ENCODE results near the gene PTPN5. TPM values are rescaled to one million over a fixed set of nuclear protein-coding genes. Genes with fewer than 3 reads are reported as not detected.

PTPN5 gene
- total RNA-seq, 5 donors from 2014 or later (not counting 1 experiment from before 2014, with no cell fraction given) = 0.22 TPM; not detected in 4

DNA sequence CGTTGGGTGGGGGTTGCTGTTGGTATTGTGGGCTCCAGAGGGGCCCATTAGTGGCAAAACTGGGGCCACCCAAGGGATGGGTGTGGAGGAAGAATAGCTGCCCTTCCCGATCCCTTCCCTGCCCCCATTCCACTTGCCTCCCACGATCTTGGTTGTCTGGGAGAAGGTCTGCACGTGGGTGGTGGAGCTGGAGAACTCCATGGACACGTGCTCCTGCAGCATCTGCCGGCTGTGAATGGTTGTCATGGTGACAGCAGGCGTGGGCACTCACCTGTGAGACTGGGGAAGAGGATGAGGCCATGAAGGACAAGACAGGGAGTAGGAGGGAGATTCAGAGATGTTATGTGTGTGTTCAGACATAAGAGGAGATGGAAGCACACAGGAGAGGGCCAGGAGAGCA lies 67.6 kb downstream of the PTPN5 start:
- H3K27me3 Mint-ChIP-seq = peaks cover 0 to 2% of the 10 kb centered on the region in 2 donors
- no peak overlapping the region for H3K4me3 Mint-ChIP-seq
- Histone ChIP-seq H3K9me3 (no peaks in the 10 kb centered on the region), H3K36me3 (ENCODE audit: control insufficient read depth in 2 of 2, extremely low read depth in 1 of 2, insufficient read depth in 1 of 2, low read length in 1 of 2) (no peaks in the 10 kb centered on the region), H3K4me1 (ENCODE audit: control insufficient read depth in 1 of 2, extremely low read depth in 1 of 2, insufficient read depth in 2 of 2, low read length in 2 of 2) (peaks cover 0 to 28% of the 10 kb centered on the region in 2 experiments), H3K27ac (ENCODE audit: low read length) (no peak overlapping the region), H3K27me3 (replicated peaks in 1 of 2; ENCODE audit: control insufficient read depth in 2 of 2, extremely low read depth in 1 of 2, insufficient read depth in 2 of 2, low read length in 1 of 2) (peaks cover 0 to 12% of the 10 kb centered on the region in 2 experiments), H3K4me3 (ENCODE audit: control insufficient read depth in 1 of 2, extremely low read depth in 1 of 2, low read length in 1 of 2) (no peak overlapping the region)
- H3K27ac Mint-ChIP-seq = no peak overlapping the region
- peaks cover 12 to 17% (median 14%) of the 10 kb centered on the region in 3 donors for H3K4me1 Mint-ChIP-seq
- ChIA-PET CTCF (no interaction called here), POLR2A (interaction anchor here in 1 of 2 donors (1.0 kb wide), 1 partner anchor 144 kb away, joined by 3 read pairs; no protein-coding TSS in a partner anchor)
- WGBS (ENCODE audit: insufficient coverage) = 76% methylated on average over 4 of the region's 7 CpGs
- no peak for DNase-seq
- H3K36me3 Mint-ChIP-seq = no peaks in the 10 kb centered on the region
- H3K9me3 Mint-ChIP-seq = no peaks in the 10 kb centered on the region
- ATAC-seq (replicated peaks in 1 of 4) = no peak

DNA sequence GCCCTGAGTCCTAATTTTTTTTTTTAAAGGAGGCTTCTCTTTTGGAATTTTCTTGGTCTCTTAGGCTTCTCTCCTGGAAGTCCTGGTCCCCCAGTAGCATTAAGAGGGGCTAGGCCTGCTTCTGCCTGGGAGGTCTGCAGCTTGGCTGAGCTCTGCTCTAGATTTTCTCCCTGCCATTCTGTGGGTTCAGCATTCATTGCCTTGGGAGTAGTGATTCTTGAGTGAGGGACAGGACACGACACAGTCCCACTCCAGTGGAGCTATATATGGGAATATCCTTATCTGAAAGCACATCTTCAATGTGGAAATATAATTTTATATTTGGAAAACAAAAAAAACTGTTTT lies 69.3 kb downstream of the PTPN5 start:
- Mint-ChIP-seq H3K4me1 (peaks cover 5 to 9% (median 6%) of the 10 kb centered on the region in 3 donors), H3K4me3 (peak overlapping the region; percentile 80 to 92 (median 89)), H3K27ac (no peak overlapping the region), H3K36me3 (no peaks in the 10 kb centered on the region), H3K27me3 (peaks cover 0 to 4% of the 10 kb centered on the region in 2 donors), H3K9me3 (no peaks in the 10 kb centered on the region)
- Histone ChIP-seq H3K36me3 (ENCODE audit: control insufficient read depth in 2 of 2, extremely low read depth in 1 of 2, insufficient read depth in 1 of 2, low read length in 1 of 2) (no peaks in the 10 kb centered on the region), H3K4me3 (ENCODE audit: control insufficient read depth in 1 of 2, extremely low read depth in 1 of 2, low read length in 1 of 2) (peak overlapping the region; percentile 77 to 89), H3K27ac (ENCODE audit: low read length) (no peak overlapping the region), H3K27me3 (replicated peaks in 1 of 2; ENCODE audit: control insufficient read depth in 2 of 2, extremely low read depth in 1 of 2, insufficient read depth in 2 of 2, low read length in 1 of 2) (peaks cover 0 to 4% of the 10 kb centered on the region in 2 experiments), H3K9me3 (no peaks in the 10 kb centered on the region), H3K4me1 (ENCODE audit: control insufficient read depth in 1 of 2, extremely low read depth in 1 of 2, insufficient read depth in 2 of 2, low read length in 2 of 2) (peaks cover 0 to 20% of the 10 kb centered on the region in 2 experiments)
- WGBS (ENCODE audit: insufficient coverage) = no CpG with 5 or more reads among the region's 1 CpG
- ChIA-PET POLR2A (interaction anchor here in 1 of 2 donors (1.0 kb wide), 2 partner anchors 196 to 414 kb away, joined by 3 read pairs; no protein-coding TSS in a partner anchor), CTCF (interaction anchor here (0.5 to 2.4 kb wide), 27 partner anchors 8 to 479 kb away, joined by 3 to 10 read pairs (median 4); partner anchors contain the start of gene SPTY2D1 (in 2 of the 2))
- DNase-seq (no peak), ATAC-seq (replicated peaks in 1 of 4) (no peak)

DNA sequence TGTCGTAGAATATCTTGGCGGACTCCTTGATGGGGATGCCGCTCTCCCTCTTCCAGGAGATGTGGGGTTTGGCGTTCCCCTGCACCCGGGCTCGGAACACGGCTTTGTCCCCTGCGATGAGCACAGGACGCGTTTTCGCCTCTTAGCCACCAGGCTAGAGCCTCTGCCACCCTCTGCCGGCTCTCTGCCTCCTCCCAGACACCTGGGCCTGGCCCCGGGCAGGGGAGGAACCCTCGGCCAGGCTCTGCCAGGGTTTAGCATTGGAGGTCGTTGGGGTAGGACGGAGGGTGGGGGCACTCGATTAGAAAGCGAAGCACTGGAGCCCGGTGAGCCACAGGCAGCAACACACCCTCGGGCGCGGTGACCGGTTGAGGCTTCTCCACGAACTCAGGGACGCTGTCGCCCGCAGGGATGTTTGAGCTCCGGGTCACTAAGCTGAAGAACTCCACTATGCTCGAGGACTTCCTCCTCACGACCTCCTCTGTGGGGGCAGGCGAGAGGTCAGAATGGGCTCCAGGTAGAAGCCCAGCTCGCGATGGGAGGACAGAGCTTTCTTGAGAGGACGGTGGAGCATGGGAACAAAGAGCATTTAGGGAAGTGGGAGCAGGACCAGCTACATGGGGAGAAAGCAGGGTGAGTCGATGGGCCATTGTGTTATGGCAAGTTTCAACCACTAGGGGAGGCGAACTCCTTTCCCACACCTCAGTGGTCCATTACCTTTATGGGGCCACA lies 69.9 kb downstream of the PTPN5 start:
- no peaks in the 10 kb centered on the region for H3K36me3 ChIP-seq (ENCODE audit: control insufficient read depth in 2 of 2, extremely low read depth in 1 of 2, insufficient read depth in 1 of 2, low read length in 1 of 2)
- peaks cover 0 to 3% of the 10 kb centered on the region in 2 experiments for H3K27me3 ChIP-seq (replicated peaks in 1 of 2; ENCODE audit: control insufficient read depth in 2 of 2, extremely low read depth in 1 of 2, insufficient read depth in 2 of 2, low read length in 1 of 2)
- no peaks in the 10 kb centered on the region for H3K9me3 ChIP-seq
- Mint-ChIP-seq H3K27ac (peak overlapping the region; percentile 31 to 68), H3K4me1 (peaks cover 5 to 9% (median 6%) of the 10 kb centered on the region in 3 donors), H3K4me3 (peak overlapping the region; percentile 80 to 92 (median 89)), H3K36me3 (no peaks in the 10 kb centered on the region), H3K9me3 (no peaks in the 10 kb centered on the region), H3K27me3 (peaks cover 0 to 4% of the 10 kb centered on the region in 2 donors)
- CTCF ChIA-PET = interaction anchor here (0.7 to 2.4 kb wide), 29 partner anchors 8 to 478 kb away, joined by 3 to 10 read pairs (median 3); partner anchors contain the start of genes SPTY2D1 (in 2 of the 2) and HPS5 (in 1 of the 2)
- peak in 22 of 35 experiments; percentile 7 to 75 (median 32) for DNase-seq
- H3K4me3 ChIP-seq (ENCODE audit: control insufficient read depth in 1 of 2, extremely low read depth in 1 of 2, low read length in 1 of 2) = peak overlapping the region; percentile 77 to 89
- H3K4me1 ChIP-seq (ENCODE audit: control insufficient read depth in 1 of 2, extremely low read depth in 1 of 2, insufficient read depth in 2 of 2, low read length in 2 of 2) = peaks cover 0 to 20% of the 10 kb centered on the region in 2 experiments
- POLR2A ChIA-PET = interaction anchor here (0.5 to 1.0 kb wide), 3 partner anchors 128 to 414 kb away, joined by 3 to 13 read pairs (median 3); no protein-coding TSS in a partner anchor
- WGBS (ENCODE audit: insufficient coverage) = under 1% methylated on average over 22 of the region's 36 CpGs
- H3K27ac ChIP-seq (ENCODE audit: low read length) = peak overlapping the region; percentile 0
- ATAC-seq (replicated peaks in 1 of 4) = peak; percentile 60 to 66 (median 64)

DNA sequence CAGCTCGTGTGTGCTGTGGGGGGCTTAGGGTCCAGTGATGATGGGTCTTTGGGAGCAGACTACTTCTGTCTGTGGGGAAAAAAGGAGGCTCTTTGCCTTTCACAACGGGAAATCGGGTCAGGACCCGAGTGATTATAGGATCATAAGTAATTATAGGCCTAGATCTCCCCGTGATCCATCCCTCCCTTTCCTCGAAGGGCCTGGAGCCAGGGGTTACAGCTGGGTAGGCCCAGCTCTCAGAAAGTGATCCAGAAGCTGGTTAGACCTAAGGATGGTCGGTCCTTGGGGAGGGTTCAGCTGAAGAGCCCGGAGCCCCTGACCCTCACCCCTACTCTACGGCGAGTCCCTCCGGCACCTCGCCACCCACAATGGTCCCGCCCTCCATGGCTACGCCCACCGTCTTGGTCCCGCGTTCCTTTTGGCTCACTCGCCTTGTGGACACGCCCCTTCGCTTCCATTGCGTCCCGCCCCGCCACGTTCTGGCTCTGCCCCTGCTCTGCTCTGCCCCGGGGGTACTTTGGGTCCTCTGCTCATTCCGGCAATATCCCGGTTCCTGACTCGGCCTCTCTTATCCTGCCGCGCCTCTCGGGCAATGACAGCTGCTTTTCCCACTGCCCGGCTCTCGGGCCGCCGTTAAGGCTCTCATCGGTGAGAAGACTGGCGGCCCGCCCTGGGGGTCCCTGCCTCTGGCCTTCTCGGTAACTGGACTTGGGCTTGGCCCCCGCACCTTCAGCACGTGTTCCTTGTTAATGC lies 70.6 kb downstream of the PTPN5 start:
- ATAC-seq (replicated peaks in 1 of 4) (peak; percentile 92 to 97 (median 94)), DNase-seq (peak; percentile 62 to 89 (median 80))
- 3% methylated on average over 35 of the region's 41 CpGs for WGBS (ENCODE audit: insufficient coverage)
- CTCF ChIA-PET = interaction anchor here (0.7 to 2.4 kb wide), 15 partner anchors 10 to 399 kb away, joined by 3 to 9 read pairs (median 3); partner anchors contain the start of genes HPS5 (in 1 of the 2), SPTY2D1 (in 1 of the 2) and TMEM86A (in 1 of the 2)
- H3K36me3 Mint-ChIP-seq = no peaks in the 10 kb centered on the region
- H3K4me1 Mint-ChIP-seq = peaks cover 5 to 9% (median 6%) of the 10 kb centered on the region in 3 donors
- H3K27me3 Mint-ChIP-seq = peaks cover 0 to 4% of the 10 kb centered on the region in 2 donors
- Histone ChIP-seq H3K36me3 (ENCODE audit: control insufficient read depth in 2 of 2, extremely low read depth in 1 of 2, insufficient read depth in 1 of 2, low read length in 1 of 2) (no peaks in the 10 kb centered on the region), H3K4me3 (ENCODE audit: control insufficient read depth in 1 of 2, extremely low read depth in 1 of 2, low read length in 1 of 2) (peak overlapping the region; percentile 77 to 89), H3K27ac (ENCODE audit: low read length) (no peak overlapping the region), H3K27me3 (replicated peaks in 1 of 2; ENCODE audit: control insufficient read depth in 2 of 2, extremely low read depth in 1 of 2, insufficient read depth in 2 of 2, low read length in 1 of 2) (peaks cover 0 to 4% of the 10 kb centered on the region in 2 experiments), H3K4me1 (ENCODE audit: control insufficient read depth in 1 of 2, extremely low read depth in 1 of 2, insufficient read depth in 2 of 2, low read length in 2 of 2) (peaks cover 0 to 20% of the 10 kb centered on the region in 2 experiments), H3K9me3 (no peaks in the 10 kb centered on the region)
- peak overlapping the region; percentile 80 to 92 (median 89) for H3K4me3 Mint-ChIP-seq
- H3K27ac Mint-ChIP-seq = peak overlapping the region in 1 of 2 donors; percentile 31
- POLR2A ChIA-PET = interaction anchor here in 1 of 2 donors (1.0 kb wide), 1 partner anchor 413 kb away, joined by 3 read pairs; no protein-coding TSS in a partner anchor
- no peaks in the 10 kb centered on the region for H3K9me3 Mint-ChIP-seq

DNA sequence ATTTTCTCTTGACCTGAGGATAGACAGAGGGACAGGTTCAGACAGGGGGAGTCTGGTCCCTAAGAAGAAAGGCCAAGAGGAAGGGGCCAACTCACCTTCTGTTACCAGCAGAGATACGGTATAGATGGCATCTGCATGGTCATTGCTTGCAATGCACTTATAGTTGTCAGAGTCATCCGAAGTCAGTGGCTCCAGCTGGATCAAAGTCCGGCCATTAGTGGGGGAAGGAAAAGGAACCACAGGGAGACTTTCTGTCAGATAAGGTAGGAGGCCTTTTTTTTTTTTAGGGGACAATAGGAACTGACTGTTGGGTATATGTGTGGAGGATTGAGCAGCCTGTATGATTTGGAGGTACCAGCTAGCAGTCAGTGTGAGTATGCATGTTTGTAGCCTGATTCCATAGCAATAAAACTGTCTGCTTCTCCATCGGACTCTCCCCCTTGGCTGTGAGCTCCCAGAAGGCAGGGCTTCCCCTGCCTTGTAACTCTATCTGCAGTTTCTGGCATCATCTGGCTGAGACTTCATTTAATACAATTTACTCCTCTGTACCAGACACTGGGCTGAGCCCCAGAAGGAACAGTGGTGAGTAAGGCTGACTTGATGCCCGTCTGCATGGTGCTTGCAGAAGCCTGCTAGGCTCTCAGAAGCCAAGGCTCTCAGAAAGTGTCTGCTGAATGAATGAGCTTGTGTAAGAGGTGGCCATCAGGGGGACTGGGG lies 71.3 kb downstream of the PTPN5 start:
- peaks cover 0 to 4% of the 10 kb centered on the region in 2 donors for H3K27me3 Mint-ChIP-seq
- peak overlapping the region; percentile 80 to 92 (median 89) for H3K4me3 Mint-ChIP-seq
- ATAC-seq (replicated peaks in 1 of 4) = no peak
- H3K4me1 Mint-ChIP-seq = peaks cover 5 to 9% (median 6%) of the 10 kb centered on the region in 3 donors
- DNase-seq = no peak
- Histone ChIP-seq H3K36me3 (ENCODE audit: control insufficient read depth in 2 of 2, extremely low read depth in 1 of 2, insufficient read depth in 1 of 2, low read length in 1 of 2) (no peaks in the 10 kb centered on the region), H3K27ac (ENCODE audit: low read length) (no peak overlapping the region), H3K27me3 (replicated peaks in 1 of 2; ENCODE audit: control insufficient read depth in 2 of 2, extremely low read depth in 1 of 2, insufficient read depth in 2 of 2, low read length in 1 of 2) (peaks cover 0 to 4% of the 10 kb centered on the region in 2 experiments), H3K4me3 (ENCODE audit: control insufficient read depth in 1 of 2, extremely low read depth in 1 of 2, low read length in 1 of 2) (no peak overlapping the region), H3K9me3 (no peaks in the 10 kb centered on the region), H3K4me1 (ENCODE audit: control insufficient read depth in 1 of 2, extremely low read depth in 1 of 2, insufficient read depth in 2 of 2, low read length in 2 of 2) (peaks cover 0 to 20% of the 10 kb centered on the region in 2 experiments)
- H3K27ac Mint-ChIP-seq = no peak overlapping the region
- POLR2A ChIA-PET = interaction anchor here in 1 of 2 donors (0.5 kb wide), 1 partner anchor 95 kb away, joined by 4 read pairs; no protein-coding TSS in a partner anchor
- CTCF ChIA-PET = interaction anchor here (0.6 to 1.3 kb wide), 6 partner anchors 11 to 1447 kb away, joined by 3 to 5 read pairs (median 4); partner anchors contain the start of gene TMEM86A (in 1 of the 2)
- WGBS (ENCODE audit: insufficient coverage) = 90% methylated on average over 5 of the region's 5 CpGs
- no peaks in the 10 kb centered on the region for H3K36me3 Mint-ChIP-seq
- H3K9me3 Mint-ChIP-seq = no peaks in the 10 kb centered on the region

All from T-cell (primary cell).